WTC11 (cell line): ENCODE data around the gene FSD1. TPM values are rescaled to one million over a fixed set of nuclear protein-coding genes. Genes with fewer than 3 reads are reported as not detected.

Experiments
- ATAC-seq: fragments of 200-7000 bp; cut with Tn5 transposase; 2 replicates; pipeline ENCODE4 v1.10.0; 2021; ENCODE audit warnings: mild to moderate bottlenecking, moderate library complexity
- CTCF ChIA-PET: fragments of 300-600 bp; sonication (Branson Sonifier 250); formaldehyde crosslinking; loops from one replicate; lab custom pipeline; 2021; ENCODE audit warnings: antibody characterized with exemption; lab: Charles Lee
- POLR2A ChIA-PET: fragments of 350-600 bp; sonication (Branson Sonifier 250); formaldehyde crosslinking; loops from one replicate; lab custom pipeline; 2021; ENCODE audit warnings: antibody characterized with exemption; lab: Charles Lee
- DNase-seq: peaks from one replicate; pipeline ENCODE4 v3.0.0; 2021; ENCODE audit warnings: low spot score
- H3K27ac Mint-ChIP-seq: 2 replicates; pipeline ENCODE4 v1.8.0; 2021; ENCODE audit warnings: mixed read lengths
- H3K27me3 Mint-ChIP-seq: 2 replicates; pipeline ENCODE4 v1.8.0; 2021; ENCODE audit warnings: low read depth, mild to moderate bottlenecking, moderate library complexity, mixed read lengths
- H3K36me3 Mint-ChIP-seq: 2 replicates; pipeline ENCODE4 v1.8.0; 2021; ENCODE audit warnings: mixed read lengths
- H3K4me1 Mint-ChIP-seq: 2 replicates; pipeline ENCODE4 v1.8.0; 2022; ENCODE audit warnings: mixed read lengths
- H3K4me3 Mint-ChIP-seq: 2 replicates; pipeline ENCODE4 v1.8.0; 2021; ENCODE audit warnings: mild to moderate bottlenecking, moderate library complexity, mixed read lengths
- H3K9me3 Mint-ChIP-seq: 2 replicates; pipeline ENCODE4 v1.8.0; 2021; ENCODE audit warnings: mixed read lengths
- ATF2 ChIP-seq: sonication (generic); formaldehyde crosslinking; IDR thresholded peaks from 2 replicates; pipeline ENCODE4 v1.8.1; 2022; ENCODE audit warnings: low read depth, missing genetic modification reagents, borderline replicate concordance
- ATF6 ChIP-seq: sonication (generic); formaldehyde crosslinking; IDR thresholded peaks from 2 replicates; pipeline ENCODE4 v1.8.1; 2023; ENCODE audit warnings: mild to moderate bottlenecking, missing genetic modification reagents
- CBFB ChIP-seq: sonication (generic); formaldehyde crosslinking; IDR thresholded peaks from 2 replicates; pipeline ENCODE4 v1.8.1; 2022; ENCODE audit warnings: mild to moderate bottlenecking, low read depth, missing genetic modification reagents
- ERG ChIP-seq: fragments of 250-450 bp; sonication (Bioruptor Pico); IDR thresholded peaks from 2 replicates; pipeline ENCODE4 v1.8.0; 2021; ENCODE audit warnings: mild to moderate bottlenecking
- ESRRA ChIP-seq: sonication (generic); formaldehyde crosslinking; IDR thresholded peaks from 2 replicates; pipeline ENCODE4 v1.8.1; 2022; ENCODE audit warnings: mild to moderate bottlenecking, missing genetic modification reagents, borderline replicate concordance
- FOXJ3 ChIP-seq: sonication (generic); formaldehyde crosslinking; IDR thresholded peaks from 2 replicates; pipeline ENCODE4 v1.9.0; 2021; ENCODE audit warnings: missing genetic modification reagents, mild to moderate bottlenecking, borderline replicate concordance
- FOXK1 ChIP-seq: sonication (generic); formaldehyde crosslinking; IDR thresholded peaks from 2 replicates; pipeline ENCODE4 v1.8.0; 2022; ENCODE audit warnings: mild to moderate bottlenecking, moderate library complexity, missing genetic modification reagents
- GABPB1 ChIP-seq: sonication (generic); formaldehyde crosslinking; IDR thresholded peaks from 2 replicates; pipeline ENCODE4 v1.8.1; 2023; ENCODE audit warnings: mild to moderate bottlenecking, missing genetic modification reagents
- GRHL2 ChIP-seq: fragments of 250-450 bp; sonication (Bioruptor Pico); IDR thresholded peaks from 2 replicates; pipeline ENCODE4 v1.8.0; 2022; ENCODE audit warnings: mild to moderate bottlenecking, moderate library complexity; ENCODE audit not compliant: insufficient replicate concordance, severe bottlenecking
- HMGA2 ChIP-seq: fragments of 250-450 bp; sonication (Bioruptor Pico); IDR thresholded peaks from 2 replicates; pipeline ENCODE4 v1.4.0; 2021; ENCODE audit warnings: mild to moderate bottlenecking, moderate library complexity
- IRF1 ChIP-seq: sonication (generic); formaldehyde crosslinking; IDR thresholded peaks from 2 replicates; pipeline ENCODE4 v1.8.0; 2023; ENCODE audit warnings: missing genetic modification reagents
- RELA ChIP-seq: sonication (generic); formaldehyde crosslinking; IDR thresholded peaks from 2 replicates; pipeline ENCODE4 v1.8.1; 2022; ENCODE audit warnings: missing genetic modification reagents, mild to moderate bottlenecking, borderline replicate concordance
- SMAD3 ChIP-seq: sonication (generic); formaldehyde crosslinking; IDR thresholded peaks from 2 replicates; pipeline ENCODE4 v1.8.0; 2022; ENCODE audit warnings: missing genetic modification reagents, mild to moderate bottlenecking, borderline replicate concordance
- SOX15 ChIP-seq: fragments of 250-450 bp; sonication (Bioruptor Pico); IDR thresholded peaks from 2 replicates; pipeline ENCODE4 v1.9.0; 2021; ENCODE audit warnings: mild to moderate bottlenecking
- TEAD1 ChIP-seq: sonication (generic); formaldehyde crosslinking; IDR thresholded peaks from 2 replicates; pipeline ENCODE4 v1.8.0; 2022; ENCODE audit warnings: mild to moderate bottlenecking, missing genetic modification reagents
- USF2 ChIP-seq: sonication (generic); formaldehyde crosslinking; IDR thresholded peaks from 2 replicates; pipeline ENCODE4 v1.8.1; 2023; ENCODE audit warnings: mild to moderate bottlenecking, missing genetic modification reagents, moderate library complexity
- ZNF532 ChIP-seq: fragments of 250-450 bp; sonication (Bioruptor Pico); IDR thresholded peaks from 2 replicates; pipeline ENCODE4 v1.9.0; 2021; ENCODE audit warnings: mild to moderate bottlenecking, borderline replicate concordance
- total RNA-seq: library from RNA; stranded (reverse); gene quantifications from 3 replicates; pipeline ENCODE4 v1.2.3, GENCODE V29; 2021

The FSD1 gene
- total RNA-seq, 1 experiment from 2014 or later, result 61.3 TPM

GRCh38 chr19:4320419-4320818, 16.0 kb downstream of the FSD1 start (continued):
- no peak for TF ChIP-seq ZNF532 (CRISPR knock-in tag)
- TF ChIP-seq SOX15 (CRISPR knock-in tag), result no peak
- no peak for TF ChIP-seq FOXK1 (CRISPR knock-in tag)
- TF ChIP-seq ATF2 (CRISPR knock-in tag), result no peak
- no peak for TF ChIP-seq RELA
- TF ChIP-seq, all 79 proteins: peak for 0

GRCh38 chr19:4322942-4323665, 18.7 kb downstream of the FSD1 start:
- CTCF ChIA-PET, result interaction anchor here (1.4 to 5.8 kb wide), 5 partner anchors 30 to 90 kb away, joined by 3 to 35 read pairs (median 5); partner anchors contain the start of gene YJU2
- peaks cover 35% of the 10 kb centered on the region for H3K36me3 Mint-ChIP-seq
- no peak overlapping the region for H3K4me3 Mint-ChIP-seq
- DNase-seq (no peak), ATAC-seq (no peak)
- no peak for TF ChIP-seq GRHL2 (CRISPR knock-in tag)
- TF ChIP-seq TEAD1, result no peak
- TF ChIP-seq RELA, result no peak
- TF ChIP-seq IRF1, result no peak
- TF ChIP-seq SMAD3 (CRISPR knock-in tag), result no peak
- no peak for TF ChIP-seq HMGA2
- no peak for TF ChIP-seq USF2 (CRISPR knock-in tag)
- TF ChIP-seq ERG (CRISPR knock-in tag), result no peak
- H3K9me3 Mint-ChIP-seq, result peaks cover 29% of the 10 kb centered on the region
- POLR2A ChIA-PET, result no interaction called here
- peaks cover 10% of the 10 kb centered on the region for H3K4me1 Mint-ChIP-seq
- H3K27ac Mint-ChIP-seq, result no peak overlapping the region
- peaks cover 3% of the 10 kb centered on the region for H3K27me3 Mint-ChIP-seq

- H3K4me1 Mint-ChIP-seq, result peaks cover 10% of the 10 kb centered on the region
- POLR2A ChIA-PET, result no interaction called here
- no peak overlapping the region for H3K4me3 Mint-ChIP-seq
- no peak overlapping the region for H3K27ac Mint-ChIP-seq
- peaks cover 23% of the 10 kb centered on the region for H3K9me3 Mint-ChIP-seq
- no peak for DNase-seq
- H3K27me3 Mint-ChIP-seq, result peaks cover 3% of the 10 kb centered on the region
- ATAC-seq, result no peak
- CTCF ChIA-PET, result interaction anchor here (1.2 to 5.8 kb wide), 4 partner anchors 19 to 77 kb away, joined by 4 to 35 read pairs (median 12); partner anchors contain the start of gene YJU2
- peaks cover 29% of the 10 kb centered on the region for H3K36me3 Mint-ChIP-seq
- TF ChIP-seq FOXJ3 (CRISPR knock-in tag) (no peak), ATF6 (no peak), ESRRA (CRISPR knock-in tag) (no peak), ZNF532 (CRISPR knock-in tag) (no peak), GABPB1 (CRISPR knock-in tag) (no peak), CBFB (CRISPR knock-in tag) (no peak)
Measured at GRCh38 chr19:4323692-4324091, 19.3 kb downstream of the FSD1 start.
